22Rv1 (cell line): ENCODE results near the gene ZNF366.

ENCODE experiments used
- H3K27ac ChIP-seq: fragments of 450-650 bp; 2 replicates; pipeline ENCODE4 v1.5.1; 2017
- CTCF ChIP-seq: fragments of 450-650 bp; IDR thresholded peaks from 2 replicates; pipeline ENCODE4 v1.5.1; 2017; ENCODE audit warnings: mild to moderate bottlenecking
- ZFX ChIP-seq: fragments of 450-650 bp; IDR thresholded peaks from 2 replicates; pipeline ENCODE4 v1.6.1; 2017; ENCODE audit warnings: antibody characterized with exemption, borderline replicate concordance

Gene ZNF366

GRCh38 chr5:72433522-72433921 lies 73.7 kb downstream of the ZNF366 start:
- TF ChIP-seq CTCF (no peak), ZFX (no peak)
- H3K27ac ChIP-seq = no peak overlapping the region

- H3K27ac ChIP-seq = no peak overlapping the region
- TF ChIP-seq ZFX (no peak), CTCF (no peak)
Observed at GRCh38 chr5:72428669-72429068, 78.5 kb downstream of the ZNF366 start.

- H3K27ac ChIP-seq = no peak overlapping the region
- TF ChIP-seq CTCF (no peak), ZFX (no peak)
Observed at GRCh38 chr5:72427488-72428437, 79.4 kb downstream of the ZNF366 start.

GRCh38 chr5:72427016-72427415 lies 80.2 kb downstream of the ZNF366 start:
- no peak overlapping the region for H3K27ac ChIP-seq
- TF ChIP-seq ZFX = no peak
- TF ChIP-seq CTCF = no peak

GRCh38 chr5:72426019-72426418 lies 81.2 kb downstream of the ZNF366 start:
- H3K27ac ChIP-seq = no peak overlapping the region

GRCh38 chr5:72418271-72418670 lies 88.9 kb downstream of the ZNF366 start:
- TF ChIP-seq CTCF (no peak), ZFX (no peak)
- H3K27ac ChIP-seq = no peak overlapping the region

More at GRCh38 chr5:72426019-72426418, 81.2 kb downstream of the ZNF366 start:
- TF ChIP-seq ZFX (no peak), CTCF (no peak)
